Urothelium cell line (cell line): ENCODE data around the gene MCU.
"Not testable (repeated sequence)": the region's sequence is repeated elsewhere in the genome, so short reads cannot be mapped to it uniquely, and the experiment has no call there.

Source experiments
- DNase-seq: peaks from one replicate; pipeline ENCODE4 v3.0.0; 2011; ENCODE audit warnings: low spot score, mixed read lengths
- FAIRE-seq: peaks from 2 replicates; lab custom pipeline; 2011; peaks lifted over from hg19 to GRCh38; lab: Jason Lieb, UNC

Gene MCU

DNA sequence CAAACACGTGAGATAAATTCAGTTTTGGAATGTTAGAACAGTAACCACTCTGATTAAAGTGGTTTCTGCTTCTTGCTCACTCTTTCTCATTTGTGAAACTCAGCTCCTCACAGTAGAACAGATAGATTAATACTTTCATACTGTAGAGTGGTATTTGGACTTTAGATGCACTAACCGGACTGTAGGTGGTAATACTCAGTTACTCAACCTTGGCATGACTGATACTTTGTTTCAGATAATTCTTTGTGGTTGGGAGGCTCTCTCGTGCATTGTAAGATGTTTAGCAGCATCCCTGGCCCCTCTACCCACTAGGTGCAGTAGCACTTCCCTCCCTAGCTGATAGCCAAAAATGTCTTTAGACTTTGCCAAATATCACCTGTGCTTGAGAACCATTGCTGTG lies 37.6 kb downstream of the MCU start:
- DNase-seq = no peak
- FAIRE-seq = peak; percentile 35

DNA sequence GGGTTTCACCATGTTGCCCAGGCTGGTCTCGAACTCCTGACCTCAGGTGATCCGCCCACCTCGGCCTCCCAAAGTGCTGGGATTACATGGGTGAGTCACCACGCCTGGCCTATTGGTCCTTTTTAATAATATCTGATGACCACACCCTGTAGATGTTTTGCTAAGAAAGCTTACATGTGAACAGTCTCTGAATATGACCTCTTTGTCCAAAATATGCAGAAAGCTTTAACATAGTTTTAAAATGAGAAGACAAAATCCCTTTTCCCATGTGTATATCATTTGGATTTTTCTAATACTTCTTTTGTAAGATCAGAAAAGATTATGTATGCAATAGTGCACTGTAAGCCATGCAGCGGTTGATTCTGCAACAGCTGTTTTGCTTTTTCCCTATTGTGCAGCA lies 38.5 kb downstream of the MCU start:
- DNase-seq (no peak), FAIRE-seq (no peak)

DNA sequence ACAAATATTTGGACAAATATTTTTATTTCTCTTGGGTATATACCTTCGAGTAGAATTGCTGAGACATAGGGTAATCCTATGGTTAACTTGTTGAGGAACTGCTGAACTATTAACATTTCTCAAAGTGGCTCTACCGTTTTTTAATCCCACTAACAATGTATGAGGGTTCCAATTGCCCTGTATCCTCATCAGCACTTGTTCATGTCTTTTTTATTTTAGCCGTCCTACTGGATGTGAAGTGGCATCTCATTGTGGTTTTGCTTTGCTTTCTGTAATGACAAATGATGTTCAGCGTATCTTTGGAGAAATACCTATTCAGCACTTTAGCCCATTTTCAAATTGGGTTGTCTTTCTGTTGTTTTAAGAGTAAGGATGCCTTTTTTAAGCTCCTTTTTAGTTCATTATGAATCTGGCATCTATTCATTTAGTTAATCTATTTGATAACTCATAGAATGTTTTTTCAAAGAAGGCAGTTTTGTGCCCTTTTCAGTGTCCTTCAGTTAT lies 40.0 kb downstream of the MCU start:
- FAIRE-seq = no peak
- no peak for DNase-seq

DNA sequence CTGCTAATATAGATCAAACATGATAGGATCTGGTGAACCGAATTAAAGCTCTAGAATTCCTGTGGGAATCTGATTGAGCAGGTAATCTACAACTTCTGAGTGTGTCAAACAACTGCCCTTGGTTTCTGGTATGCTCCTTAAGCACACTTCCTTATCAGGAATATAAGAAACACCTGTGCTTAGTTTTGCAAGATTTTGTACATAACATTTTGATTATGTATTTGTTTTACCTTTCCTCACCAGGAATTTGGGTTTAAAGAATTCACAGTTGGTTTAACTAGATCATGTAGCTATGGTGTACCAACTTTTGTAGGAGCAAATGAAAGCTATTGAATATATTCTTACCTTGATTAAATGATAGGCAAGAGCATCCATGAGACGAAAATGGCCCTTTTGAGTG lies 40.6 kb downstream of the MCU start:
- DNase-seq (no peak), FAIRE-seq (no peak)

DNA sequence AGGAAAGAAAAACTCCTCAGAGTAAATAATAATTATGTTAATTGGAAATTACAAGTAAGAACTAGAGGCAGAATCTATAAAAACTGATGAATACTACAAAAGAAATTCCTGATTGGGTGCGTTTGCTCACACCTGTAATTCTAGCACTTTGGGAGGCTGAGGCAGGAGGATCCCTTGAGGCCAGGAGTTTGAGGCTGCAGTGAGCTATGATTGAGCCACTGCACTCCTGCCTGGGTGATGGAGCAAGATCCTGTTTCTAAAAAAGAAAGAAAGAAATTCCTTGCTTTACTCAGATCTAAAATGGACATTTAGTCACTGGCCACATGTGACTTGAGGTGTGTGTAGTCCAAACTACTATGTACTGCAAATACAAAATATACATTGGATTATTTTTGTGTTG lies 42.0 kb downstream of the MCU start:
- no peak for DNase-seq
- no peak for FAIRE-seq

DNA sequence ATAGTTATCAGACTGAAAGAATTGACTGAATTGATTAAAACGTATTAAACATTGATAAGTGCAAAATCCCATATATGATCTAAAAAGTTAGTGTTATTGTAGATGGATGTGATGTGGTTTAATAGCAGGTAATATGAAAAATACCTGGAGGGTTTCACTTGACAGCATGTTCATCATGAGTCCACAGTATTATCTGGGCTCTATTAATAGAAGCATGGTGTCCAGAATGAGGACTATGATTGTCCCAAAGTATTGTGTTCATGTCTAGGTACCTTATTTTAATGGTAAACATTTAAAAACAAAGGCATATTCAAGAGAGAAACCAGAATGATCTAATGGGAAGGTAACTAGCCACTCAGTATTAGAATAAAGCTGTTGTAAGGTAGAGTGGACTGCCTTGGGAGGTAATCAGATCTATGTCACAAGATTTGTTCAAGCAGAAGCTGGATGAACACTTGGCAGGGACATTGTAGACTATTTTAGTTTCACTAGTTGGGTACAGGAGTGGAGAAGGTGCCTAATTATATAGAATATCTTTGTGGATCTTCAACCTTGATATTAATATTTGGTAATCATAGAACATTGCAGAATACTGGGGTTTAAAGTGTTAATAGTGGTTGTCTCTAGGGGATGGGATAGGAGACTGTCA lies 43.5 kb downstream of the MCU start:
- no peak for FAIRE-seq
- DNase-seq = no peak

DNA sequence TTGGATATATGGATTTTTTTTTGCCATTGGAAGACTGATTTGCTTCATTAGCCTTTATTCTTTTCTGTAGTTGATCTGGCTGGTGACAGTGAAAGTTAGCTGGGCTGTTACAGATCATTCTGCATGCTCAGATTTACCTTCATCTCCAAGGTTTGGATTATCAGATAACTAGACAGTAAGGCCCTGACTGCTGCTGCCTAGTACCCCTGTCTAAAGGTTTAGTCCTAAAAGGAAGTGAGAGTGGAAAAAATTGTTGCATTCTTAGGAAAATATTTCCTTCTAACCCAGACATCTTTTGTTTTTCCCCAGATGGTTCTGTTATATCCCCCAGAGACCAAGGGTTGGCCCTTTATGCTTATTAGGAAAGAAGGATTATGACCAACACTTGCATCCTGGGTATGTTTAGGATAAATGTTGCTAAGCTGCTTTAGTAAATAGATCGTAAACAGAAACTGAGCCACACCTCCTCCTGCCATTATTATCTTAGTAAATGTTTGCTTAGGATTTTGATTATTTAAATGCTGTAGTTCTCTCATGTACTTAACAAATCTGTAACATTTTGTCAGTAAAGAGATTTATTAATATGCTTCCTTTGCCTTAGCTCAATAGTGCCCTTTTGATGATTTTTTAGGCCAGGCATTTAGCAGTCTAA lies 44.4 kb downstream of the MCU start:
- FAIRE-seq (no peak), DNase-seq (no peak)

DNA sequence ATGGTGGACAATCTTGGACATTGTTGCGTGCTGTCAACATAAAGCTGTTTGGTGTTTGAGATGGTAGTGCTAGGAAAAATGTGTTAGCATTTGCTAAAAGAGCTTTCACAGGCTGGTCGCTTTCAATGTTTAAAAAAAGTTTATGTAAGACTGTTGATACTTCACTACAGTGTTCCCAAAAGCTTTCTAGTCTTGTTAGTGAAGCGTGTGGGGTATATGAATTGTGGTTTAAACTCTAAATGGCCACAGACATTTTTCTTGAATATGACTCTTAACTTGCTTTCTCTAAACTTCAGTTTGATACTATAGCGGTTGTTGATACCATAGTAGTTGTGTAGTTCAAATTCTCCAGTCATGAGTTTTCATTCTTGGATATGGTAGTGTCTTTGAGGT lies 44.9 kb downstream of the MCU start:
- FAIRE-seq = no peak
- DNase-seq = no peak

DNA sequence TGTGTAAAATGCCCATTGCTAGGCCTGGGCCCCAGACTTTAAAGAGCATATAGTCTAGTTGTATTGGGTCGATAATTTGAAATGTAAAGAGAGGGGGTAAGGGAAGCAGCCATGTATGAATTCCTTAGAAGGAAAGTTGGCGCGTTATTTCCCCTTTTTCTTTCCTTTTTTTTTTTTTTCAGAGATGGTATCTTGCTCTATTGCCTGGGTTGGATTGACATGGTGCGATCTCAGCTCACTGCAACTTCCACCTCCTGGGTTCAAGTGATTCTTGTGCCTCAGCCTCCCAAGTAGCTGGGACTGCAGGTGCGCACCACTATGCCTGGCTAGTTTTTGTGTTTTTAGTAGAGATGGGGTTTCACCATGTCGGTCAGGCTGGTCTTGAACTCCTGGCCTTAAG lies 45.4 kb downstream of the MCU start:
- FAIRE-seq, DNase-seq: not testable (repeated sequence)

DNA sequence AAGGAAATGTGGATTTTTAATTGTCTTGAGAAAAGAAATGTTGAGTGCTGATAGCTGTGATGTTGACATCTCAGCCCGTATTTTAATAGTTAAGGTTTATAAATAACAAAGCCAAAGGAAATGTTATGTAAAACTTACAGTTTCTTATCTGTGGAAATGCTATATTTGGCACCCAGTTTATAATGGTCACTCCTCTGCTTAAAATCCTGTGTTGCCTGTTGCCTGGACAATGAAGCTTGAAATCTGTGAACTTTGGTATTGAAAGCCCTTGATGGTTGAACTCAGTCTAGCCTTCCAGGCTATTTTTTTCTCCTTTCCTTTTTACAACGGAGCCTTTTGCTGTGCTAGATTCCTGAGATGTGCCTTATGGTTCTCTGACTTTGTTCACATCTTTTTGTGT lies 46.5 kb downstream of the MCU start:
- DNase-seq (no peak), FAIRE-seq (no peak)

DNA sequence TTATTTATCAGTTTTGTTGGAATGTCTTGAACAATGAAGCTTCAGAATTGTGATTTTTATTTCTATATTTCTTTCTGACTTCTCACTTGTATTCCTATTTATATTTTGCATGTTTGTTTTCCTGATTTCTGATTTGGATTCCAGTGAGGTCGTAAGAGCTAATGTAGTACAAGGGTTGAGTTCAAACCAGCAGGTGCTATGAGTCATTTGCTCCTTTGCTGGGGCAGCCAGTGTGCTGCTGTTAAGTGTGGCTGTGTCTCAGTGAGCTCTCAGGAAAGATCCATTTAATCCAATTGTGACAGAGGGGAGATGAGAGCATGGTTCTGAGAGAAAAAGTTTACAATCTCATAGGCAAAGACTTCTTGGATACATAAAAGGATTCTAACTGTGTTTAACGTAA lies 48.6 kb downstream of the MCU start:
- DNase-seq (peak; percentile 51), FAIRE-seq (no peak)

DNA sequence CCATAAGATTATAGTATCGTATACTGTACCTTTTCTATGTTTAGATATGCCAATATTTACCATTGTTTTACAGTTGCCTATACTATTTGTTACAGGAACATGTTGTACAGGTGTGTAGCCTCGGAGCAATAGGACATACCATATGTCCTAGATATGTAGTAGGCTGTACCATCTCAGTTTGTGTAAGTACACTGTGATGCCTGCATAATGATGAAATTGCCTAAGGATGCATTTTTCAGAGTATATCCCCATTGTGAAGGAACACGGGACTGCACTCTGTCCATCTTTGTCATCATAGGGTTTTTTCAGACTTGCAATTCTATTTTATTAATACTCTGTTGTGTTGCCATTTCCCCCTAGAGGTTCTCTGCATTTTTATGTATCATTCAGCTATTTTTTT lies 50.1 kb downstream of the MCU start:
- FAIRE-seq = peak; percentile 62
- DNase-seq = no peak

DNA sequence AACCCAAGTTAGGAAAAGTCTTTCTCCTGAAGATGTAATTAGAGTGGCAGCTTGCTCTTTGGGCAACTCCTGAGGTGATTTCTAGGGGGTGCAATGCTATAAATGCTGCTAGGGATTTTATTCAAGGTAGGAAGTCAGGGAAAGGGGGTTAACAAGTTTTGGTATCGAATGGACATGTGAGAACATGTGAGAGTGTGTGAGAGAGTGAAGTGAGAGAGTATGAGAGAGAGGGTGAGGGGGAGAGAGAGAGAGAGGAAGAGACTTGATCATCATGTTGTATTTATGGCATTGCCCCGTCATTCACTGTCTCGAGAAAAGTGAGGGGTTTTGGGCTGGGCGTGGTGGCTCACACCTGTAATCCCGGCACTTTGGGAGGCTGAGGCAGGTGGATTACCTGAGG lies 50.9 kb downstream of the MCU start:
- DNase-seq (no peak), FAIRE-seq (no peak)

DNA sequence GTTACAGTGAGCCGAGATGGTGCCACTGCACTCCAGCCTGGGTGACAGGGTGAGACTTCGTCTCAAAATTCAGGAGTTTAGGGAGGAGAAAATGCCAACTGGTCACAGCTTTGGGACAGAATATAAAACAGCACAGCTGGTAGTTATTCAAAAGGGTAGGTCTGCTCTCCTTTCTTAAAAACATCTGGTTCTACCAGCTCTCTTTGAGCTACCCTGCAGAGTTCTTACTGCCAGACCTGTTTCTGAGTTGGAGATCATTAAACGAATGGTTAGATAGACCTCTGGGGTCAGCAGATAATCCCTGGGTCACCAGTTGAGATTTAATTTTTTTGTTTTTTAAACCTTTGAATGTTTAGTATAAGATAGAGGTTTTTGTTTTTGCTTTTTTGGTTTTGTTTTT lies 52.6 kb downstream of the MCU start:
- DNase-seq (no peak), FAIRE-seq (no peak)

DNA sequence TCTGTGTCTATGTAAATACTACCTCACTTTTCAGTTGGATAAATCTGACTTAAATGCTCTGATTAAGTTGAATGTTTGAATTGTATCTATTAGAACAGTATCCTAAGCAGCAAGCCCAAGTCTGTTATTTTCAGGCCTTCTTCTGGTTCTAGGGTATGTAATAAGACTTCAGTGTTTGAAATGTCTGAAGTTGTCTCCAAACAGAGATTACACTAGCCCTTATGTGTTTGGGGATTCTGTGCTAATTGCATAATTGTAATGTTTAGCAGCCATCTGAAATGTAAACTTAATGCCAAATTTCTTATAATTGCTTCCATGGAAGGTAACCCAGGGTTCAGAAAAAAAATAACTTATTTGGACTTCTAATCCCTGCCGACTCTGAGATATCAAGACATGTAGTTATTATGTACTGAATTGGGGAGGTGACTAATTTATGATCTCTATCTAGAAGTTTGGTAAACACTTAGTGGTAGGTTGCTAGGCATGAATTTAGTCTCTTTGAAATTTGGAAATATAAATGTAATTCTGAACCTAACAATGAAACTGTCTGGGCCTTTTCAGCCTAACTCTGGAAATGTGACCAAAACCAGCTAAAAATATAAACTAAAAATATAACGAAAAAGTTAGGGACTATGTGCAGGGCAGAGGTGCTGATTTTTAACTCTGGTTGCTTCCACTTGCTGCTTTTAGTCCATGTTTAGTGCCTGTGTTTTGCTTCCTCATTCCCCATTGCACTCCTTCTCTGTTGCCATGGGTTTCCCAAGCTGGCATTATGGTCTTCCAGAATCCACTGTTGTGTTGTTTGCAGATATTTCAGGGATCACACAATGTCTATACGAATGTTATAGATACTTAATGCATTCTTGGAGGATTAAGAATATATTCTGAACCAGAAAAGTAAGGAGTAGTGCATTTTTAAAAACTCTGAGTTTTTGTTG lies 54.8 kb downstream of the MCU start:
- DNase-seq (no peak), FAIRE-seq (no peak)

DNA sequence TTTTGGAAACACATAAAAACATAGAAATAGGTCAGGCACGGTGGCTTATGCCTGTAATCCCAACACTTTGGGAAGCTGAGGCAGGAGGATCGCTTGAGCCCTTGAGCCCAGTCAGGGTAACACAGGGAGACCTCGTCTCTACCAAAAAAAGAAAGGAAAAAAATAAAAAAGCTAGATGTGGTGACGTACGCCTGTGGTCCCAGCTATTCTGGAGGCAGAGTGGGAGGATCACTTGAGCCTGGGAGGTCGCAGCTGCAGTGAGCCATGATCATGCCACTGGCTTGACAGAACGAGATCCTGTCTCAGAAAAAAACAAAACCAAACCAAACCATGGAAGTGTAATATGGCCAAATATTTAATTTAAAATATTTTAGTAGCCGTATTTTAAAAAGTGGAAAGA lies 55.6 kb downstream of the MCU start:
- DNase-seq (no peak), FAIRE-seq (no peak)

DNA sequence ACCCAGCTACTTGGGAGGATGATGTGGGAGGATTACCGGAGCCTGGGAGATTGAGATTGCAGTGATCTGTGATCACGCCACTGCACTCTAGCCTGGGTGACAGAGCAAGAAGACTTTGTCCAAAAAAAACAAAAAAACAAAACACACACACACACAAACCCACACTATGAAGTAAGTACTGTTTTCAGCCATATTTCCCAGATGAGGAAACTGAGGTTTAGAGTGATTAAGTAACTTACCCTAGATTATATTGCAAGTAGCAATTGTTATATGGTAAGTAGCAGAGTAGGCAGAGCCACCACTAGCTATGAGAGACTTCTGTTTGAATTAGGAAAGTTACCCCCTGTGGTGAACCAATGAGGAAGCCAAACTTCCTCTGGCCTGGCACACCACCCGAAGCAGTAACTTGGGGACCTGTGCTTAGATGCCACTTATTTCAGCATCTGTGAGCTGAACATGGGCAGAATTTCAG lies 61.9 kb downstream of the MCU start:
- FAIRE-seq (no peak), DNase-seq (no peak)

DNA sequence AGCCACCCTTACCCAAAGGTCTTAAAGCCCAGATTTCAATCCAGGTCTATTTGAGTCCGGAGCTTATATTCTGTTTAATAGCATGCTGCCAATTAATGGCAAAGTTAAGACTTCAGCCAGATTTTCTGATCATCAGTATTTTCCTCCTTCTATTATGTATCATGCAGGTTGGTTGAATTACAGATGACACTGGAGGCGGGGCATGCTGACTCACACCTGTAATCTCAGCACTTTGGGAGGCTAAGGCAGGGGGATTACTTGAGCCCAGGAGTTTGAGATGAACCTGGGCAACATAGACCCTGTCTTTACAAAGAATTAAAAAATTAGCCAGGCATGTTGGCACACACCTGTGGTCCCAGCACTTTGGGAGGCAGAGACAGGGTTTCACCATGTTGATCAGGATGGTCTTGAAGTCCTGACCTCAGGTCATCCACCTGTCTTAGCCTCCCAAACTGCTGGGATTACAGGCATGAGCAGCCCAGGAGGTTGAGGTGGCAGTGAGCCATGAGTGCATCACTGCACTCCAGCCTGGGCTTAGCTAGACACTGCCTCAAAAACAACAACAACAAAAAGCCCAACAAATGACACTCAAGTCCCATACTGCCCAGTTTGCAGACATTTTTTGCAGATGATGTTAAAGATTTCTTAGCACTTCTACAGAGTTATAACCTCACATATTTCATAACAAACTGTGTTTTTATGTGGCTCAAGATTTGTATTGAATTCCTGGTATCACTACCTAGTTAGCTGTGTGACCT lies 62.5 kb downstream of the MCU start:
- peak; percentile 66 for FAIRE-seq

DNA sequence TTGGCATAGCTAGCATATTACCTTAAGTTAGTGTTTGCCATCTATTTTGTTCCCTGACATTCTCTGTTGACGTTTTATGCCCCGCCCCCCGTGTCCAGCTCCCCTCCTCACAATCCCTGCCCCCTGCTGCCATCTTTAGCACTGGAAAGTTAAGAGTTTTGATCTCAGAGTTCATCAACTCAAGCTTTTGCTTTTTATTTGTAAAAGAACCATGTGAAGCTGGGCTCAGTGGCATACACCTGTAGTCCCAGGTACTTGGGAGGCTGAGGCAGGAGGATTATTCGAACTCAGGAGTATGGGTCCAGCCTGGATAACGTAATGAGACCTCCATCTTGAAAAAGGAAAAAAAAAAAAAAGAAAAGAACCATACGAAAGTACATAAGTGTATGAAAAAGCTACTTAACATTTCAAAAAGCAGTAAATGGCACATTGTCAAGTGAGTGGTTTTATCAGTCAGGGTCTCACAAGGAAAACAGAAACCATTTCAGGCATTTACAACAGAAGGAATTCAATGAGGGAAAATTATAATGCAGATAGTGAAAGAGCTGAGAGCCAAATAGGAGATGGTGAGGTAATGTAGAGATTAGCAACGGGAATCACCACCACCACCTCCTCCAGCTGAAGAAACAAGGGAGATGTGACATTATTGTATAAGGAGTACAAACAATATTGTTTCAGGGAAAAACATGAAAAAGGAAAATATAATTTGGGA lies 64.9 kb downstream of the MCU start:
- FAIRE-seq (no peak), DNase-seq (no peak)

More for the DNA sequence above, 62.5 kb downstream of the MCU start:
- DNase-seq = no peak

DNA sequence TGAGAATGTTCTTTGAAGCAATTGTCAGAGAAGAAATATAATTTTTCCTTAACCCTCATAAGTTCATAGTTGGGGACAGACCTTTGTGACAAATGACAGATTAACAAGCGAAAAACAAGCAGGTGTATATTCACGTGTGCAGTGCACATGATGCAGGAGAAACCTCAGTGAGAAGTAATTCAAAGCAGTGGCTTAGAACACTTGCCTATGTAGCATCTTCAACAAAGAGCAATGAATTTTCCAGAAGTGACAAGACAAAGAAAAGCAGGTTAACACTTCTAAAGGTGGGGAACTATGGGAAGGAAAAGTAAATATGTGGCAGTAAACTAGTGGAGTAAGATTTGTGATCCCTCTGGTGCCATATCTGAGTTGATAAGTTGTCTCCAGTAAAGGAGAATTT lies 65.8 kb downstream of the MCU start:
- DNase-seq = no peak
- no peak for FAIRE-seq
